Stimulated activated CD4-positive, alpha-beta T cell treated with anti-CD3 and anti-CD28 coated beads, Interleukin-12 subunit alpha, Interleukin-12 subunit beta, amount 100 ng/mL, for 48 hours (primary cell): ENCODE results near the gene HIGD1C.
"Not testable (repeated sequence)": the region's sequence is repeated elsewhere in the genome, so short reads cannot be mapped to it uniquely, and the experiment has no call there.

ENCODE experiments used
- DNase-seq, 3 donors: peaks; one replicate each; pipeline ENCODE4 v3.0.0-alpha.2; 2020; ENCODE audit warnings: low read depth in 2 of 3, low spot score in 1 of 3

HIGD1C gene

GRCh38 chr12:50933459-50934124 lies 18.8 kb upstream of the HIGD1C start:
- no peak for DNase-seq

DNA sequence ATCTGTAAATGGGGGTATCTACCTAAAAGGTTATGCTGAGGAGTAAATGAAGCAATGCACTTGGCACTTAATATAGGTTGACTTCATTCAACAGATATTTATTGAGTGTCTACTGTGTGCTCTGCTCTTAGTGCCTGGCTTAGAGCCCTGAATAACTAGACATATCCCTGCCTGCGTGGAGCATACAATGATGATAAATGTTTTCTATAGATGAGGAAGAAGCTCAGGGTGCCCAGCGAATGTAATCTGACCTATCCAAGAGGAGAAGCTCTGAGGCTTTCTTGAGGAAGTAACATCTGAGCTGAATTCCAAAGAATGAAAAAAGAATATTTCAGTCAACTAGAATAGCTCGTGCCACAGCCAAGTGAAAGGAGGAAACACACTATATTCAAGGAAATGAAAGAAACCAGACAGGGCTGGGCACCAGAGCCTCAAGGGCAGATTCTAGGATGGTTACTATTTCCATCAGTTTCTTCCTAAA lies 17.9 kb upstream of the HIGD1C start:
- no peak for DNase-seq

GRCh38 chr12:50934981-50935807 lies 17.1 kb upstream of the HIGD1C start:
- no peak for DNase-seq

- DNase-seq: no peak
These were observed 15.4 kb upstream of the HIGD1C start for GRCh38 chr12:50936821-50937530.

DNA sequence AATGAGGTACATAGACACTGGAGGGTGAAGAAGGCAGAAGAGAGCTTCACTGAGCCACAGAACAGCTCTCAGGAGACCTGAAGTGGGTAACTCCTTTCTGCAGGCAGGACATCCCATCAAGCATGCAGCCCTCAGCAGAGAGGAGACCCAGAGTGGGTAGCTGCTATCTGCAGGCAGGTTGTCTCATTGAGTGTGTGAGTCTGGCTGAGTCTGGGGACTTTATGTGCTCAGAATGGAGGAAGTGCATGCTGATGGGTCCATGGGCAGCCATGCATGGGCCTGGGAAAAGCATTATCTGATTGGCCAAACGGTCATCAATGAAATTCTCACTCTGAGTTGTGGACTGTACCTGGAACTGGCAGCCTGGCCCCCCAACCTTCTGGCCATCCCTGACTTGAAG lies 14.7 kb upstream of the HIGD1C start:
- DNase-seq: no peak

DNA sequence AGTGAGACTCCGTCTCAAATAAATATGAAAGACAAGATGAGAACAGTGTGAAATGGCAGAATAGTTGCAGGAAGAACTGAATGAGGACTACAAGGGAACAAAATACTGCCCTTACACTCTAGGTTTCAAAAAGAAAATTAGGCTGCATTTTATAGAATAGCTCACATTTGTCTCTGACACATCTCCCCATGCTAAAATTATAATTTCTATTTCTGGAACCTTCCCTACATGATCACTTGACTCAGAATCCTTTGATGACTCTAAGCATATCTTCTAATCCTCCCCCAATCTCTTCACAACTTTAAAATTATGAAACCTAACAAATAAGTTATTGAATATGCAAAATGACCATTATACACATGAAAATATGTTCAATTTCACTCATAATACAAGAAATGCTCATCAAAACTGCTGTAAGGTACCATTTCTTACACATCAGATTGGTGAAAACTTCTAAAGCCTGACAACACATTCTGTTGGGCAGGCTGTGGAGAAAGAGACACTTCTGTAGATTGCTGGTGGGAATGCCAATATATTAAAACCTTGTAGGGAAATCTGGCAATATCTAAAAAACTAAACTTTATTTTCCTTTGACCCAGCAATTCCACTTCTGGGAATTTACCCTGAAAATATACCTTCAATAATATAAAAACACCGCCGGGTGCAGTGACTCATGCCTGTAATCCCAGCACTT lies 4.3 kb upstream of the HIGD1C start:
- DNase-seq: no peak

GRCh38 chr12:50948798-50949197 lies 3.5 kb upstream of the HIGD1C start:
- DNase-seq: no peak

GRCh38 chr12:50949801-50950302 lies 2.5 kb upstream of the HIGD1C start:
- no peak for DNase-seq

- no peak for DNase-seq
These were observed 1.2 kb upstream of the HIGD1C start for GRCh38 chr12:50951112-50951511.

DNA sequence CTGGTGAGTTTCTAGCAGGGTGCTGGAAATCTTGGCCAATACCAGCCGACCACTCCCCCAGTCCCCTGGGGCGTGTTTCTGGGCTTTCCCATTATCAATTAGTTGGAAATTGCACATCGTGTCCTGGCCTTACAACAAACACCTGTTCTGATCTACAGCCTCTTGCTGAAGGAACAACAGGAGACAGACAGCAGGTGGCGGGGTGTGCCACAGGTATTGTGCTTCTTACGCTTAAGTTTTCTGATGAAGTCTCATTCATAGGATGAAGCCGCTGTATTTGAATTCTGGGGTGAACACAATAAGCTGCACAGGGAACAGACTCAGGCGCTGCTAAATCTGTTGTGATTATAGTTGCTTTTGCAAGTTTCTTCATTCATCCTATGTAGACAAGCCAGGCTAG lies 703 bp downstream of the HIGD1C start:
- DNase-seq: no peak

DNA sequence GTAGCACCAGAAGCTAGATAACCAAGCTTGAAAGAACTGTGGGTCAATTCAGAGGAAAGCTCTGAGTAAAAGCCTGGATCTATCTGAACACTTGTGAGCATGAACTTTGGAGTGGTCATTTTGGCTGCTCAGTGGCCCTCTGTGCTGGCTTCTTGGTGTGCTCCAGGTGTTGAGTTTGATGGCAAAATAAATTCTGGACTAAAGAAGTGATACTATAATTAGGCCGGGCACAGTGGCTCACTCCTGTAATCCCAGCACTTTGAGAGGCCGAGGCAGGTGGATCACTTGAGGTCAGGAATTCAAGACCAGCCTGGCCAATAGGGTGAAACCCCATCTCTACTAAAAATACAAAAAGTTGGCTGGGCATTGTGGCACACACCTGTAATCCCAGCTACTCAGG lies 2.4 kb downstream of the HIGD1C start:
- not testable (repeated sequence) for DNase-seq

GRCh38 chr12:50955288-50955687 lies 2.9 kb downstream of the HIGD1C start:
- DNase-seq: no peak

- no peak for DNase-seq
These were observed 3.4 kb downstream of the HIGD1C start for GRCh38 chr12:50955697-50956096.

DNA sequence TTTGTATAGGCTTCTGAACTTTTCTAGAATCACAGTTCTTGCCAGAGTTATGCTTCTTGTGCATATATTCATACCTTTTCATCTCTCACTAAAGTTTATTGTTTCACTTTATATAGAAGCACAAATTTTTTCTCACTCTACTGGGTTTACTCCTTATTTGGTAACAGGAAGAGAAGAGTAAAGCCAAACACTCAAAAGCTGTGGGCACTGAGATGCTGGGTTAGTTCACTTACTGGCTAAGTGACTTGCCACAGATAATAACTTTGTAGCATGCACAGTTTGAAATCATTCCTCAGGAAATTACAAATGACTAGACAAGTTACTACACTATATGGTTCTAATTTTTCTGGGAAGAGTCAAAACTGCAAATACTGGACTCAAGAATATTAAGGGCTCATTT lies 7.8 kb downstream of the HIGD1C start:
- no peak for DNase-seq

DNA sequence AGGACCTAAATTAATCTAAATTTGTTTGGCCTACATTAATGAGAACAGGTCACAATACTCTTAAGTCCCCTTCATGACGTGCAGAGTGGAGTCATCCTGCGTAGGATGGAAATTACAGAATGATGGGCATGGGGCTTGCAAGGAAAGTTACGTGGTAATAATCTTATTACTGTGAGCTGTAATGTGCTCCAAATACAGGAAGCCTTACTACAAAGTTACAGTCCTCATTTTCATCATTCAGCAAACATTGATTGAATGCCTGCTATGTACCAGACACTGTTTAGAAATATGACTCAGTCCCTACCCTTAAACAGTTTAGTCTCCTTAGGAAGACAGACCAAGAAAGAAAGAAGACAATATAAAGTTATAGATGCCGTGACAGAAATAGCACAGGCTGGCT lies 9.4 kb downstream of the HIGD1C start:
- DNase-seq: no peak

- no peak for DNase-seq
These were observed 12.1 kb downstream of the HIGD1C start for GRCh38 chr12:50964432-50964831.

- no peak for DNase-seq
These were observed 19.6 kb downstream of the HIGD1C start for GRCh38 chr12:50971946-50972345.

GRCh38 chr12:50979369-50980052 lies 27.2 kb downstream of the HIGD1C start:
- peak in 2 of 3 donors; percentile 35 to 38 for DNase-seq

- DNase-seq: no peak
These were observed 28.2 kb downstream of the HIGD1C start for GRCh38 chr12:50980545-50980944.
